DND-41 (cell line): ENCODE results near the gene ADARB2.

Experiments
- ATAC-seq: fragments of 200-7000 bp; cut with Tn5 transposase; 3 replicates; pipeline ENCODE4 v1.9.1; 2021; ENCODE audit warnings: low read depth; ENCODE audit not compliant: insufficient read depth
- DNase-seq: peaks from one replicate; pipeline ENCODE4 v3.0.0-alpha.2; 2020
- H2AFZ ChIP-seq: 2 replicates; pipeline ENCODE4 v1.6.0; 2012; ENCODE audit warnings: low read depth, low read length
- H3K27ac ChIP-seq: 2 replicates; pipeline ENCODE4 v1.5.1; 2012; ENCODE audit warnings: low read length, inconsistent platforms
- H3K27me3 ChIP-seq: fragments of 200-600 bp; sonication (generic); 2 replicates; pipeline ENCODE4 v1.6.0; 2012; ENCODE audit warnings: low read length, mild to moderate bottlenecking, inconsistent platforms; ENCODE audit not compliant: insufficient read depth, poor library complexity
- H3K36me3 ChIP-seq: 2 replicates; pipeline ENCODE4 v1.5.1; 2012; ENCODE audit warnings: low read length, inconsistent platforms; ENCODE audit not compliant: insufficient read depth
- H3K4me1 ChIP-seq: 2 replicates; pipeline ENCODE4 v1.5.1; 2012; ENCODE audit warnings: mild to moderate bottlenecking, low read length; ENCODE audit not compliant: insufficient read depth
- H3K4me2 ChIP-seq: 2 replicates; pipeline ENCODE4 v1.6.0; 2012; ENCODE audit warnings: mild to moderate bottlenecking, moderate library complexity, low read length, inconsistent platforms; ENCODE audit not compliant: insufficient read depth
- H3K4me3 ChIP-seq, 2 experiments: fragments of 200-600 bp in 1 of 2; shearing (Covaris generic) in 1 of 2; 2 replicates each; pipeline ENCODE4 v1.5.1; 2012 to 2016; ENCODE audit warnings: inconsistent platforms in 2 of 2, low read length in 2 of 2, mild to moderate bottlenecking in 2 of 2, low read depth in 1 of 2, moderate library complexity in 1 of 2
- H3K79me2 ChIP-seq: 2 replicates; pipeline ENCODE4 v1.6.0; 2012; ENCODE audit warnings: low read length, inconsistent platforms; ENCODE audit not compliant: insufficient read depth
- H3K9ac ChIP-seq: 2 replicates; pipeline ENCODE4 v1.6.0; 2012; ENCODE audit warnings: low read depth, mild to moderate bottlenecking, inconsistent platforms, low read length, moderate library complexity
- H3K9me3 ChIP-seq: 2 replicates; pipeline ENCODE4 v1.5.1; 2012; ENCODE audit warnings: low read length, moderate library complexity, mild to moderate bottlenecking, inconsistent platforms; ENCODE audit not compliant: insufficient read depth, severe bottlenecking
- H4K20me1 ChIP-seq: 2 replicates; pipeline ENCODE4 v1.6.0; 2012; ENCODE audit warnings: low read length; ENCODE audit not compliant: insufficient read depth
- EZH2 ChIP-seq: IDR thresholded peaks from 3 replicates; pipeline ENCODE4 v1.6.1; 2012; ENCODE audit warnings: borderline replicate concordance, low read depth, mild to moderate bottlenecking, moderate library complexity, low read length, inconsistent platforms; ENCODE audit not compliant: severe bottlenecking
- TF ChIP-seq, protein P1 (sequence below): IDR thresholded peaks from 2 replicates; pipeline ENCODE4 v1.5.1; 2012; ENCODE audit warnings: borderline replicate concordance, low read length, moderate library complexity, mild to moderate bottlenecking; ENCODE audit not compliant: poor library complexity, severe bottlenecking; ENCODE audit errors: extremely low read depth

The ADARB2 gene

DNA sequence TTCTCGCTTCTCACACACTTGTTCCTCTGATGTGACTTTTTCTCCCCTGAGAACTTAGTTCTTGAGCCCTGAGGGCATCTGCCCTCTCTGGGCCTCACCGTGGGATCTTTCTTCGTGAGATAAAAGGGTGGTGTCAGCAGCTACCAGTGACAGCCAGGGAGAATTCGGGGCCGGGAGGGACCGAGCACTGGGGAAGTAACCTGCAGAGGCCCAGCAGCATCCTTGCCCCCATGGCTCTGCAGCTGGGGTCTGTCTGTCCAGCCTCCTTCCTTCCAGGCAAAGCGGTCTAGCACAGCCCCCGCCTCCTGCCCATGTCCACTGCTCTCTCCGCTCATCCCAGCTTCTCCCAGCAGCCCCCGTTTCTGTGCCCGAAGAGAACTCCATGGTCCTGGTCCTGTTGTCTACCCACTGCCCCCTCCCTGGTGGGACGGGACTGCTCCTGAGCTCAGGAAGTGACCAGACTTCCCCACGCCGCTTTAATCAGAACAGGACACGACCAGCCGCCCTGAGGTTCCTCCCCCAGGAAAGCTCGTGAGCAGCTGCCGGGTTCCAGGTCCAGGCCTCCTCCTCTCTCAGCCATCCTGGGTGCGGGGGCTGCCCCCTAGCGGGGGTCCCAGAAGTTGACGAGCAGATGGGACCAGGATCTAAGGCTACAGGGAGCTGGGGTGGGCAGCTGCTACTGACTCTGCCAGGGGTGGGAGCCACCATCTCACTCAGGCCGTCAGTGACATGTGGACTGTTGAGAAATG lies 493.7 kb downstream of the ADARB2 start:
- Histone ChIP-seq H3K9me3 (no peaks in the 10 kb centered on the region), H3K36me3 (no peaks in the 10 kb centered on the region), H2AFZ (no peak overlapping the region), H3K4me2 (no peak overlapping the region), H3K9ac (no peak overlapping the region), H3K27ac (no peak overlapping the region), H3K27me3 (peaks cover 4% of the 10 kb centered on the region), H4K20me1 (no peaks in the 10 kb centered on the region), H3K4me1 (peaks cover 11% of the 10 kb centered on the region), H3K4me3 (no peak overlapping the region), H3K79me2 (no peaks in the 10 kb centered on the region)
- ATAC-seq, result no peak
- TF ChIP-seq, protein P1, sequence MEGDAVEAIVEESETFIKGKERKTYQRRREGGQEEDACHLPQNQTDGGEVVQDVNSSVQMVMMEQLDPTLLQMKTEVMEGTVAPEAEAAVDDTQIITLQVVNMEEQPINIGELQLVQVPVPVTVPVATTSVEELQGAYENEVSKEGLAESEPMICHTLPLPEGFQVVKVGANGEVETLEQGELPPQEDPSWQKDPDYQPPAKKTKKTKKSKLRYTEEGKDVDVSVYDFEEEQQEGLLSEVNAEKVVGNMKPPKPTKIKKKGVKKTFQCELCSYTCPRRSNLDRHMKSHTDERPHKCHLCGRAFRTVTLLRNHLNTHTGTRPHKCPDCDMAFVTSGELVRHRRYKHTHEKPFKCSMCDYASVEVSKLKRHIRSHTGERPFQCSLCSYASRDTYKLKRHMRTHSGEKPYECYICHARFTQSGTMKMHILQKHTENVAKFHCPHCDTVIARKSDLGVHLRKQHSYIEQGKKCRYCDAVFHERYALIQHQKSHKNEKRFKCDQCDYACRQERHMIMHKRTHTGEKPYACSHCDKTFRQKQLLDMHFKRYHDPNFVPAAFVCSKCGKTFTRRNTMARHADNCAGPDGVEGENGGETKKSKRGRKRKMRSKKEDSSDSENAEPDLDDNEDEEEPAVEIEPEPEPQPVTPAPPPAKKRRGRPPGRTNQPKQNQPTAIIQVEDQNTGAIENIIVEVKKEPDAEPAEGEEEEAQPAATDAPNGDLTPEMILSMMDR, result no peak
- no peak for TF ChIP-seq EZH2
- no peak for DNase-seq

- no peak for ATAC-seq
- Histone ChIP-seq H3K4me2 (no peak overlapping the region), H4K20me1 (no peaks in the 10 kb centered on the region), H3K27me3 (peaks cover 4% of the 10 kb centered on the region), H3K4me1 (peaks cover 11% of the 10 kb centered on the region), H3K27ac (no peak overlapping the region), H3K36me3 (no peaks in the 10 kb centered on the region), H3K79me2 (no peaks in the 10 kb centered on the region), H3K9me3 (no peaks in the 10 kb centered on the region), H3K9ac (no peak overlapping the region), H2AFZ (no peak overlapping the region), H3K4me3 (no peak overlapping the region)
- TF ChIP-seq, protein P1, result no peak
- TF ChIP-seq EZH2, result no peak
- DNase-seq, result no peak
Measured at GRCh38 chr10:1242975-1243374, 494.4 kb downstream of the ADARB2 start.

DNA sequence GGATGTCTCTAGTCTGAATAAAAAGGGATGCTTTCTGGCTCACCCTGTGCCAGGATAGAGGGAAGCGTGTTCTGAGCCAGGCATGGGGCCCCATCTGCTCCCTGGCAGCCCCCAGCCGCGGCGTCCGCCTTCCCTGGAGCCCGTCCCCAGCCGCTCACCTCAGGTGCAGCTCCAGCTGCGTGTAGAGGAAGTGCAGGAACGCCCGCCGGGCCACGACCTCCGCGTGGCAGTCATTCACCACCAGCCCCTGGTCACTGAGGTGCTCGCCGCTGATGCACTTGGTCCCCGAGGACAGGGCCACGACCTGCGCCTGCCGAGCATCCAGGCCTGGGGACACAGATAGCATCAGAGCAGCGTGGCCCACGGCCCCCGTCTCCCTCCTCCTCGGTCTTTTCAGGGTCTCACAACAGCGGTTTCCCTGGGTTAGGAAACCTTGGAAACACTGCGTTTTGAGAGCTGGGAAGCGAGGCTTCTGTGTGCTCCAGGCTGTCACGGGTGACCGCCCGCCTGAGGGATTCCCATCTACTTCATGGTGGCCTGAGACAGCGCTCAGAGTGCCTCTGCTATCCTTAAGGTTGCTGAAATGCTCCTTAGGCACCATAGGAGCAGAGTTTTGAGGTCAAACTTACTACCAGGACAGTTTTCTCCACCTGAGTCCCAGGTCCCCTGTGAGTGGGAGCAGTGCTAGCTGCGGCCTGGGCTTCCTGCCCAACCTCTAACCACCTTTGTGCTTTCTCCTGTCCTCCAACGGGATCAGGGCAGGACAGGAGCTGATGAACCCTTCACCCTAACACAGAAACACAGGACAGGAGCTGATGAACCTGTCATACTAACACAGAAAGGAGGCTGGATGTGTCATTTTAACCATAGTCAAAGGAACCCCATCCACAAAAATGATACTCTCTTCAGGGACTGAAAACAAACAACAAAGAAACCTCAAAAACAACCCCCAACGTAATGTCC lies 495.1 kb downstream of the ADARB2 start:
- Histone ChIP-seq H3K9ac (no peak overlapping the region), H3K4me2 (no peak overlapping the region), H3K4me3 (no peak overlapping the region), H2AFZ (no peak overlapping the region), H3K27ac (no peak overlapping the region), H4K20me1 (no peaks in the 10 kb centered on the region), H3K79me2 (no peaks in the 10 kb centered on the region), H3K4me1 (peaks cover 11% of the 10 kb centered on the region), H3K9me3 (no peaks in the 10 kb centered on the region), H3K36me3 (no peaks in the 10 kb centered on the region), H3K27me3 (peaks cover 4% of the 10 kb centered on the region)
- TF ChIP-seq, protein P1, result no peak
- no peak for TF ChIP-seq EZH2
- DNase-seq, result no peak
- no peak for ATAC-seq
